Ishikawa (cell line): Measurements from ENCODE around the gene CACNA1H.

Experiments used
- CEBPB ChIP-seq: IDR thresholded peaks from 2 replicates; pipeline ENCODE4 v1.6.1; 2012
- CREB1 ChIP-seq: IDR thresholded peaks from 2 replicates; pipeline ENCODE4 v1.6.1; 2012; ENCODE audit warnings: low read depth
- EGR1 ChIP-seq: IDR thresholded peaks from 2 replicates; pipeline ENCODE4 v1.6.1; 2012
- EP300 ChIP-seq: IDR thresholded peaks from 2 replicates; pipeline ENCODE4 v1.6.1; 2012; ENCODE audit warnings: borderline replicate concordance
- FOXM1 ChIP-seq: IDR thresholded peaks from 2 replicates; pipeline ENCODE4 v1.6.1; 2012; ENCODE audit warnings: low read depth, borderline replicate concordance
- NFIC ChIP-seq: IDR thresholded peaks from 2 replicates; pipeline ENCODE4 v1.6.1; 2012
- RAD21 ChIP-seq: IDR thresholded peaks from 2 replicates; pipeline ENCODE4 v1.6.1; 2012; ENCODE audit warnings: low read depth
- TAF1 ChIP-seq: IDR thresholded peaks from 2 replicates; pipeline ENCODE4 v1.6.1; 2012; ENCODE audit warnings: low read depth, mild to moderate bottlenecking
- TCF12 ChIP-seq: IDR thresholded peaks from 2 replicates; pipeline ENCODE4 v1.6.1; 2012; ENCODE audit warnings: low read depth
- TEAD4 ChIP-seq: IDR thresholded peaks from 2 replicates; pipeline ENCODE4 v1.6.1; 2012
- YY1 ChIP-seq: IDR thresholded peaks from 2 replicates; pipeline ENCODE4 v1.6.1; 2012; ENCODE audit warnings: low read depth
- ZBTB7A ChIP-seq: IDR thresholded peaks from 2 replicates; pipeline ENCODE4 v1.6.1; 2012; ENCODE audit warnings: low read depth
- TF ChIP-seq, protein P1 (sequence below): IDR thresholded peaks from 2 replicates; pipeline ENCODE4 v1.6.1; 2012
- TF ChIP-seq, protein P2 (sequence below): IDR thresholded peaks from 2 replicates; pipeline ENCODE4 v1.6.1; 2012
- TF ChIP-seq, protein P3 (sequence below): IDR thresholded peaks from 2 replicates; pipeline ENCODE4 v1.6.1; 2012; ENCODE audit warnings: low read depth, mild to moderate bottlenecking

The CACNA1H gene

DNA sequence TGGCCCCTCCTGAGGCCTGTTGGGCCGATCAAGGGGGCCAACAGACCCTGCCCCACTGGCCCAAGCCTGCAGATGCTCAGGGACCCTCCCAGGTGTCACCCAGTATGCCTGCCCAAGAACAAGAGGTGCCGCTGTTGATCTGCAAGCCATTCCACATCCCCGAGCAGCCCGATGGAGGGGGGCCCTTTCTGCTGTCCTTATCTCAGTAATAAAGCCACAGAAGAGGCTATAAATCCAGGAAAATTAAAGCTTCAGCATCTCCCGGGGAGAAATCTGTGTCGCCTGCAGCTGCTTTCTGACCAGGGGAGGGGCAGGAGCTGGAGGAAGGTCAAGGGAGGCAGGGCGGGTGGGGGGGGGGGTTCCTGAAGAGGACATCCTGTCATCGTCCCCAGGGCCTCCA lies 11.7 kb upstream of the CACNA1H start:
- TF ChIP-seq FOXM1 (no peak), ZBTB7A (no peak), RAD21 (no peak), TCF12 (no peak), CREB1 (no peak), TEAD4 (no peak), TAF1 (no peak), YY1 (no peak), EGR1 (no peak), CEBPB (no peak), EP300 (no peak), NFIC (no peak)
- TF ChIP-seq, protein P1, sequence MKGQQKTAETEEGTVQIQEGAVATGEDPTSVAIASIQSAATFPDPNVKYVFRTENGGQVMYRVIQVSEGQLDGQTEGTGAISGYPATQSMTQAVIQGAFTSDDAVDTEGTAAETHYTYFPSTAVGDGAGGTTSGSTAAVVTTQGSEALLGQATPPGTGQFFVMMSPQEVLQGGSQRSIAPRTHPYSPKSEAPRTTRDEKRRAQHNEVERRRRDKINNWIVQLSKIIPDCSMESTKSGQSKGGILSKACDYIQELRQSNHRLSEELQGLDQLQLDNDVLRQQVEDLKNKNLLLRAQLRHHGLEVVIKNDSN: no peak
- TF ChIP-seq, protein P2, sequence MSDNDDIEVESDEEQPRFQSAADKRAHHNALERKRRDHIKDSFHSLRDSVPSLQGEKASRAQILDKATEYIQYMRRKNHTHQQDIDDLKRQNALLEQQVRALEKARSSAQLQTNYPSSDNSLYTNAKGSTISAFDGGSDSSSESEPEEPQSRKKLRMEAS: no peak
- TF ChIP-seq, protein P3, sequence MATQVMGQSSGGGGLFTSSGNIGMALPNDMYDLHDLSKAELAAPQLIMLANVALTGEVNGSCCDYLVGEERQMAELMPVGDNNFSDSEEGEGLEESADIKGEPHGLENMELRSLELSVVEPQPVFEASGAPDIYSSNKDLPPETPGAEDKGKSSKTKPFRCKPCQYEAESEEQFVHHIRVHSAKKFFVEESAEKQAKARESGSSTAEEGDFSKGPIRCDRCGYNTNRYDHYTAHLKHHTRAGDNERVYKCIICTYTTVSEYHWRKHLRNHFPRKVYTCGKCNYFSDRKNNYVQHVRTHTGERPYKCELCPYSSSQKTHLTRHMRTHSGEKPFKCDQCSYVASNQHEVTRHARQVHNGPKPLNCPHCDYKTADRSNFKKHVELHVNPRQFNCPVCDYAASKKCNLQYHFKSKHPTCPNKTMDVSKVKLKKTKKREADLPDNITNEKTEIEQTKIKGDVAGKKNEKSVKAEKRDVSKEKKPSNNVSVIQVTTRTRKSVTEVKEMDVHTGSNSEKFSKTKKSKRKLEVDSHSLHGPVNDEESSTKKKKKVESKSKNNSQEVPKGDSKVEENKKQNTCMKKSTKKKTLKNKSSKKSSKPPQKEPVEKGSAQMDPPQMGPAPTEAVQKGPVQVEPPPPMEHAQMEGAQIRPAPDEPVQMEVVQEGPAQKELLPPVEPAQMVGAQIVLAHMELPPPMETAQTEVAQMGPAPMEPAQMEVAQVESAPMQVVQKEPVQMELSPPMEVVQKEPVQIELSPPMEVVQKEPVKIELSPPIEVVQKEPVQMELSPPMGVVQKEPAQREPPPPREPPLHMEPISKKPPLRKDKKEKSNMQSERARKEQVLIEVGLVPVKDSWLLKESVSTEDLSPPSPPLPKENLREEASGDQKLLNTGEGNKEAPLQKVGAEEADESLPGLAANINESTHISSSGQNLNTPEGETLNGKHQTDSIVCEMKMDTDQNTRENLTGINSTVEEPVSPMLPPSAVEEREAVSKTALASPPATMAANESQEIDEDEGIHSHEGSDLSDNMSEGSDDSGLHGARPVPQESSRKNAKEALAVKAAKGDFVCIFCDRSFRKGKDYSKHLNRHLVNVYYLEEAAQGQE: no peak

DNA sequence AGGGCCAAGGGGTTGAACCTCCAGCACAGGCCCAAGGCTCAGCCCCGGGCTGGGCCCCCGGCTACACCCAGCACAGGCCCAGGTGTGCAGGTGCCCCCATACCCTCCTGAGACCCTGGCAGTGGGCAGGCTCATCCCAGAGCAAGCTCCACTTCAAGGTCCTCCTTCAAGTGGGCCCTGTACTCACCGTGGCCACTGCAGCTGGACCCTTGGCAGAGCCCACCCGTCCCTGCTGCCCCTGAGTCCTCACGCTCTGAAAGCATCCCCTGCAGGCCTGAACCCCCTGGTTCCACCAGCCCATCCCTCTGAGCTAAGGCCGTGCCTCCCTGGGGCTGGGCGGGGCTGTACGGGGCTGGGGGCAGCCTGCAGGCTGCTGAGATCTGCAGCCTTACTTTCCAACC lies 11.2 kb upstream of the CACNA1H start:
- no peak for TF ChIP-seq EP300
- no peak for TF ChIP-seq EGR1
- no peak for TF ChIP-seq TCF12
- TF ChIP-seq, protein P2: no peak
- no peak for TF ChIP-seq RAD21
- no peak for TF ChIP-seq NFIC
- TF ChIP-seq, protein P3: no peak
- no peak for TF ChIP-seq FOXM1
- TF ChIP-seq TAF1: no peak
- TF ChIP-seq CEBPB: no peak
- TF ChIP-seq ZBTB7A: no peak
- TF ChIP-seq, protein P1: no peak
- no peak for TF ChIP-seq YY1
- TF ChIP-seq CREB1: no peak
- TF ChIP-seq TEAD4: no peak

DNA sequence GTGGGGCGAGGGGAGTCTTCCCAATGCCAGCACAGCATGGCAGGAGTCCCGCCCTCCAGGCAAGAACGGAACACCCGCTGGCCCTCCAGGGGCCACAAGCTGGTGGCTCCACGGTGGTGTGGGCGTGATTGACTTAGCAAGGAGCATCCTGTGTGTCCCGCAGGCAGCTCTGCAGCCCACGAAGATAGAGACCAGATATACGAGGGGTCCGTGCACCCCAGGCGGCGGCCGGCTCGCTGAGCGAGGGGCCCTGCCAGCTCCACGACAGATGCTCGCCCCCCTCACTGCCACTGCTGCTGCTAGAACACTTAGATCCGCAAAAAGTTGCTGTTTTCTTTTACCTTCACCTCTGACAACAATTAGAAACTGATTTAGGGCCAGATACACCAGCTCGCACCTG lies 10.0 kb upstream of the CACNA1H start:
- TF ChIP-seq ZBTB7A (no peak), CREB1 (no peak), YY1 (no peak), TAF1 (no peak), EP300 (no peak), CEBPB (no peak), TEAD4 (no peak), TCF12 (no peak), FOXM1 (no peak), RAD21 (no peak), NFIC (no peak), EGR1 (no peak)
- TF ChIP-seq, protein P3: no peak
- TF ChIP-seq, protein P2: no peak
- TF ChIP-seq, protein P1: no peak
